GM18909 (cell line): ENCODE data around the gene CADM3.

ENCODE experiments used
- ATAC-seq: cut with Tn5 transposase; IDR thresholded peaks from one replicate; pipeline ENCODE4 v1.9.1; 2021; ENCODE audit warnings: mild to moderate bottlenecking; ENCODE audit not compliant: unreplicated experiment, poor library complexity

CADM3 gene

GRCh38 chr1:159172614-159173291 lies 1.3 kb downstream of the CADM3 start:
- ATAC-seq = no peak

- ATAC-seq = no peak
Measured at GRCh38 chr1:159173320-159173719, 1.9 kb downstream of the CADM3 start.

- no peak for ATAC-seq
Measured at GRCh38 chr1:159175571-159175970, 4.2 kb downstream of the CADM3 start.

- ATAC-seq = no peak
Measured at GRCh38 chr1:159177272-159177907, 6.0 kb downstream of the CADM3 start.

GRCh38 chr1:159179906-159180305 lies 8.5 kb downstream of the CADM3 start:
- ATAC-seq = no peak

GRCh38 chr1:159180516-159180915 lies 9.1 kb downstream of the CADM3 start:
- ATAC-seq = no peak

GRCh38 chr1:159181328-159182024 lies 10.1 kb downstream of the CADM3 start:
- no peak for ATAC-seq

GRCh38 chr1:159184201-159184600 lies 12.8 kb downstream of the CADM3 start:
- no peak for ATAC-seq

GRCh38 chr1:159185121-159185520 lies 13.7 kb downstream of the CADM3 start:
- ATAC-seq = no peak

GRCh38 chr1:159187033-159187432 lies 15.6 kb downstream of the CADM3 start:
- no peak for ATAC-seq

GRCh38 chr1:159187647-159188374 lies 16.4 kb downstream of the CADM3 start:
- no peak for ATAC-seq

- ATAC-seq = peak; percentile 83
Measured at GRCh38 chr1:159188375-159188788, 17.0 kb downstream of the CADM3 start.

GRCh38 chr1:159190441-159190840 lies 19.0 kb downstream of the CADM3 start:
- ATAC-seq = no peak

GRCh38 chr1:159196543-159196942 lies 25.1 kb downstream of the CADM3 start:
- ATAC-seq = no peak

GRCh38 chr1:159197561-159198557 lies 26.4 kb downstream of the CADM3 start:
- ATAC-seq = peak; percentile 79

GRCh38 chr1:159199901-159200300 lies 28.5 kb downstream of the CADM3 start:
- no peak for ATAC-seq

GRCh38 chr1:159200769-159201168 lies 29.4 kb downstream of the CADM3 start:
- ATAC-seq = no peak

- no peak for ATAC-seq
Measured at GRCh38 chr1:159201642-159202041, 30.2 kb downstream of the CADM3 start.

- ATAC-seq = no peak
Measured at GRCh38 chr1:159203610-159204009, 32.2 kb downstream of the CADM3 start.
